ENCODE measurements around the gene TOR1B. TPM values are rescaled to one million over a fixed set of nuclear protein-coding genes. Genes with fewer than 3 reads are reported as not detected.
"Not testable (repeated sequence)": the region's sequence is repeated elsewhere in the genome, so short reads cannot be mapped to it uniquely, and the experiment has no call there.

Gene TOR1B
- total and polyA plus RNA-seq, 5 donors from 2014 or later: 11.6 to 27.2 (median 15.3) TPM

- DNase-seq: no peak
- Mint-ChIP-seq H3K9me3 (peaks cover 0 to 2% (median 0%) of the 10 kb centered on the region in 7 donors), H3K27me3 (peaks cover 14% of the 10 kb centered on the region), H3K27ac (no peak overlapping the region), H3K4me3 (no peak overlapping the region), H3K4me1 (peaks cover 0 to 13% (median 4%) of the 10 kb centered on the region in 4 donors), H3K36me3 (no peaks in the 10 kb centered on the region)
- Histone ChIP-seq H3K27ac (ENCODE audit: insufficient read depth, low read length, poor library complexity, severe bottlenecking) (no peak overlapping the region), H3K9me3 (ENCODE audit: control insufficient read depth in 2 of 2, low read length in 2 of 2) (no peaks in the 10 kb centered on the region), H3K36me3 (ENCODE audit: control insufficient read depth, insufficient read depth, low read length) (no peaks in the 10 kb centered on the region), H3K27me3 (ENCODE audit: control insufficient read depth, insufficient read depth, low read length) (no peaks in the 10 kb centered on the region), H3K4me3 (ENCODE audit: low read depth, low read length) (no peak overlapping the region), H3K4me1 (ENCODE audit: control insufficient read depth, insufficient read depth, low read length, poor library complexity, severe bottlenecking) (peaks cover 3% of the 10 kb centered on the region)
- ATAC-seq (ENCODE audit: low read depth in 2 of 2): no peak
Measured at GRCh38 chr9:129761293-129761900, 41.6 kb upstream of the TOR1B start.

DNA sequence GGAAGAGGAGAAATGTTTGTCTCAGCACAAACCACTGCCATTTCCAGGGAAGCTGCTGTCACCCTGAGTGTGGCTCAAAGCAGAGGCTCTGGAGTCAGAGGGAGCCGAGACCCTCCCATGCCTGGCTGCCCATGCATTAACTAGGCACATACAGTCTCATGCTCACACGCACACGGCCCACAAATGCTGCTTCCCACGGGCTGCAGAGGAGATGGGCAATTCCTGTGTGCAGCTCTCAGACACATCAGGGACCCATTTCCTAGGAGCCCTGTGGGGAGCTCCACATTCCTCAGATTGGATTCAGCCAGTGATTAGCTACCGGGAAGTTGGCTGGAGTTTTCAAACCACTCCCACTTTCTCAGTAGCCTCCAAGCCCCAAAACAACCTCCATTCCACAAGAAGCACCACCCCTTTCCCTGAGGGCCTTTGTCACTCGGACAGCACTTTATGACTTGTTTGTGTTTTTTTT lies 41.0 kb upstream of the TOR1B start:
- Histone ChIP-seq H3K27ac (ENCODE audit: insufficient read depth, low read length, poor library complexity, severe bottlenecking) (no peak overlapping the region), H3K4me1 (ENCODE audit: control insufficient read depth, insufficient read depth, low read length, poor library complexity, severe bottlenecking) (peaks cover 2% of the 10 kb centered on the region), H3K9me3 (ENCODE audit: control insufficient read depth in 2 of 2, low read length in 2 of 2) (no peaks in the 10 kb centered on the region), H3K27me3 (ENCODE audit: control insufficient read depth, insufficient read depth, low read length) (no peaks in the 10 kb centered on the region), H3K36me3 (ENCODE audit: control insufficient read depth, insufficient read depth, low read length) (no peaks in the 10 kb centered on the region), H3K4me3 (ENCODE audit: low read depth, low read length) (no peak overlapping the region)
- ATAC-seq (ENCODE audit: low read depth in 2 of 2) (no peak), DNase-seq (no peak)
- Mint-ChIP-seq H3K36me3 (no peaks in the 10 kb centered on the region), H3K27ac (no peak overlapping the region), H3K27me3 (peaks cover 12% of the 10 kb centered on the region), H3K4me1 (peaks cover 0 to 9% (median 3%) of the 10 kb centered on the region in 4 donors), H3K9me3 (peaks cover 0 to 2% (median 0%) of the 10 kb centered on the region in 7 donors), H3K4me3 (no peak overlapping the region)

DNA sequence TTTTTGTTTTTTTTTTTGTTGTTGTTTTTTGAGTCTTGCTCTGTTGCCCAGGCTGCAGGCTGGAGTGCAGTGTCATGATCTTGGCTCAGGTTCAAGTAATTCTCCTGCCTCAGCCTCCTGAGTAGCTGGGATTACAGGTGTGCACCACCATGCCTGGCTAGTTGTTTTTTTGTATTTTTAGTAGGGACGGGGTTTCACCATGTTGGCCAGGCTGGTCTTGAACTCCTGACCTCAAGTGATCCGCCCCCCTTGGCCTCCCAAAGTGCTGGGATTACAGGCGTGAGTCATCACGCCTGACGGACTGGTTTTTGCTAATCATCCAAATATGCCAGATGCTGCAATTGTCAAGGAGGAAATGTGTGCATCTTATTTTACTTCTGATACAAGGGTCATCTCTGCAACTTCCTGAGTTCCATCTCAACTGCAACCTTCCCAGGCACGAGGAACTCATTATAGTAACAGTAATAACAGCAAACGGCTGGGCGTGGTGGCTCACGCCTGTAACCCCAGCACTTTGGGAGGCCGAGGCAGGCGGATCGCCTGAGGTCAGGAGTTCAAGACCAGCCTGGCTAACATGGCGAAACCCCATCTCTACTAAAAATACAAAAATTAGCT lies 40.5 kb upstream of the TOR1B start:
- not testable (repeated sequence) for H3K27ac Mint-ChIP-seq; ATAC-seq (ENCODE audit: low read depth in 2 of 2); H3K9me3 ChIP-seq (ENCODE audit: control insufficient read depth in 2 of 2, low read length in 2 of 2); H3K4me3 ChIP-seq (ENCODE audit: low read depth, low read length); DNase-seq; H3K4me3 Mint-ChIP-seq; H3K36me3 Mint-ChIP-seq; H3K36me3 ChIP-seq (ENCODE audit: control insufficient read depth, insufficient read depth, low read length); H3K4me1 ChIP-seq (ENCODE audit: control insufficient read depth, insufficient read depth, low read length, poor library complexity, severe bottlenecking); H3K9me3 Mint-ChIP-seq; H3K27me3 ChIP-seq (ENCODE audit: control insufficient read depth, insufficient read depth, low read length); H3K27ac ChIP-seq (ENCODE audit: insufficient read depth, low read length, poor library complexity, severe bottlenecking); H3K4me1 Mint-ChIP-seq
- peaks cover 12% of the 10 kb centered on the region for H3K27me3 Mint-ChIP-seq

- H3K4me3 Mint-ChIP-seq: no peak overlapping the region
- H3K9me3 Mint-ChIP-seq: peaks cover 0 to 2% (median 0%) of the 10 kb centered on the region in 7 donors
- no peaks in the 10 kb centered on the region for H3K36me3 ChIP-seq (ENCODE audit: control insufficient read depth, insufficient read depth, low read length)
- no peak overlapping the region for H3K4me3 ChIP-seq (ENCODE audit: low read depth, low read length)
- no peaks in the 10 kb centered on the region for H3K9me3 ChIP-seq (ENCODE audit: control insufficient read depth in 2 of 2, low read length in 2 of 2)
- peaks cover 14% of the 10 kb centered on the region for H3K27me3 Mint-ChIP-seq
- peaks cover 0 to under 1% (median 0%) of the 10 kb centered on the region in 4 donors for H3K4me1 Mint-ChIP-seq
- no peaks in the 10 kb centered on the region for H3K27me3 ChIP-seq (ENCODE audit: control insufficient read depth, insufficient read depth, low read length)
- ATAC-seq (ENCODE audit: low read depth in 2 of 2) (no peak), DNase-seq (no peak)
- H3K4me1 ChIP-seq (ENCODE audit: control insufficient read depth, insufficient read depth, low read length, poor library complexity, severe bottlenecking): no peaks in the 10 kb centered on the region
- H3K27ac ChIP-seq (ENCODE audit: insufficient read depth, low read length, poor library complexity, severe bottlenecking): no peak overlapping the region
- no peak overlapping the region for H3K27ac Mint-ChIP-seq
- no peaks in the 10 kb centered on the region for H3K36me3 Mint-ChIP-seq
Measured at GRCh38 chr9:129762985-129763926, 39.7 kb upstream of the TOR1B start.

- no peak for ATAC-seq (ENCODE audit: low read depth in 2 of 2)
- no peak for DNase-seq
- Histone ChIP-seq H3K27me3 (ENCODE audit: control insufficient read depth, insufficient read depth, low read length) (no peaks in the 10 kb centered on the region), H3K4me1 (ENCODE audit: control insufficient read depth, insufficient read depth, low read length, poor library complexity, severe bottlenecking) (no peaks in the 10 kb centered on the region), H3K4me3 (ENCODE audit: low read depth, low read length) (no peak overlapping the region), H3K27ac (ENCODE audit: insufficient read depth, low read length, poor library complexity, severe bottlenecking) (no peak overlapping the region), H3K9me3 (ENCODE audit: control insufficient read depth in 2 of 2, low read length in 2 of 2) (no peaks in the 10 kb centered on the region), H3K36me3 (ENCODE audit: control insufficient read depth, insufficient read depth, low read length) (no peaks in the 10 kb centered on the region)
- no peaks in the 10 kb centered on the region for H3K36me3 Mint-ChIP-seq
- H3K9me3 Mint-ChIP-seq: peaks cover 0 to 2% (median 0%) of the 10 kb centered on the region in 7 donors
- peaks cover 11% of the 10 kb centered on the region for H3K27me3 Mint-ChIP-seq
- H3K27ac Mint-ChIP-seq: no peak overlapping the region
- H3K4me3 Mint-ChIP-seq: peak overlapping the region in 1 of 4 donors; percentile 4
- no peaks in the 10 kb centered on the region for H3K4me1 Mint-ChIP-seq
Measured at GRCh38 chr9:129765764-129766317, 37.1 kb upstream of the TOR1B start.

GRCh38 chr9:129768486-129768885 lies 34.5 kb upstream of the TOR1B start:
- Histone ChIP-seq H3K4me1 (ENCODE audit: control insufficient read depth, insufficient read depth, low read length, poor library complexity, severe bottlenecking) (no peaks in the 10 kb centered on the region), H3K4me3 (ENCODE audit: low read depth, low read length) (no peak overlapping the region), H3K9me3 (ENCODE audit: control insufficient read depth in 2 of 2, low read length in 2 of 2) (no peaks in the 10 kb centered on the region), H3K27me3 (ENCODE audit: control insufficient read depth, insufficient read depth, low read length) (no peaks in the 10 kb centered on the region), H3K27ac (ENCODE audit: insufficient read depth, low read length, poor library complexity, severe bottlenecking) (no peak overlapping the region), H3K36me3 (ENCODE audit: control insufficient read depth, insufficient read depth, low read length) (no peaks in the 10 kb centered on the region)
- Mint-ChIP-seq H3K4me1 (no peaks in the 10 kb centered on the region), H3K4me3 (no peak overlapping the region), H3K27me3 (peaks cover 11% of the 10 kb centered on the region), H3K36me3 (no peaks in the 10 kb centered on the region), H3K9me3 (no peaks in the 10 kb centered on the region), H3K27ac (no peak overlapping the region)
- ATAC-seq (ENCODE audit: low read depth in 2 of 2): no peak
- no peak for DNase-seq

GRCh38 chr9:129769669-129770068 lies 33.3 kb upstream of the TOR1B start:
- no peak overlapping the region for H3K4me3 ChIP-seq (ENCODE audit: low read depth, low read length)
- no peak overlapping the region for H3K27ac ChIP-seq (ENCODE audit: insufficient read depth, low read length, poor library complexity, severe bottlenecking)
- no peaks in the 10 kb centered on the region for H3K27me3 ChIP-seq (ENCODE audit: control insufficient read depth, insufficient read depth, low read length)
- DNase-seq: no peak
- no peaks in the 10 kb centered on the region for H3K4me1 ChIP-seq (ENCODE audit: control insufficient read depth, insufficient read depth, low read length, poor library complexity, severe bottlenecking)
- H3K36me3 ChIP-seq (ENCODE audit: control insufficient read depth, insufficient read depth, low read length): no peaks in the 10 kb centered on the region
- Mint-ChIP-seq H3K9me3 (no peaks in the 10 kb centered on the region), H3K36me3 (no peaks in the 10 kb centered on the region), H3K4me1 (no peaks in the 10 kb centered on the region), H3K27me3 (peaks cover 17% of the 10 kb centered on the region), H3K27ac (no peak overlapping the region), H3K4me3 (no peak overlapping the region)
- H3K9me3 ChIP-seq (ENCODE audit: control insufficient read depth in 2 of 2, low read length in 2 of 2): no peaks in the 10 kb centered on the region
- no peak for ATAC-seq (ENCODE audit: low read depth in 2 of 2)

Measured in CD4-positive, CD25-positive, alpha-beta regulatory T cell (primary cell).